TTC549 (cell line): ENCODE measurements around the gene C20orf96.
"Not testable (repeated sequence)": the region's sequence is repeated elsewhere in the genome, so short reads cannot be mapped to it uniquely, and the experiment has no call there.

ENCODE experiments used
- FAIRE-seq: peaks from 2 replicates; lab custom pipeline; 2012; peaks lifted over from hg19 to GRCh38; lab: Jason Lieb, UNC

The C20orf96 gene

GRCh38 chr20:278607-279571 lies 11.7 kb downstream of the C20orf96 start:
- no peak for FAIRE-seq

DNA sequence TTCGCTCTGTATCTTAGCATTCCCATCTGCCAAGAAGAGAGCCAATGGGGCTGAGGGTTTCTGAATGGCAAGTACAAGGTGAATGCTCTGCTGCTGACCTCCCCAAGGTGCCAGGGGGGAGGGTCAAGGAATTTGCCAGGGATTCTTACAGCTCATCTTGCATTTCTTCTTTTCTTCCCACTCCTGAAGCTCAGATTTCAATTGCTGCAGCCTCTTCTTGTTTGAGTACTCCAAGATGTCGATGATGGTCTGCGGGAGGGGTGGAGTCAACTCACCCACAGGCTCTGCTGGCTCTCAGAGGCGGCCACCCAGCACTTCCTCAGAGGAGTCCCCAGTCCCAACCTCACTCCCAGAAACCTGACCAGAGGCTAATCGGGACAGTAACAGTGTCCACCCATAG lies 12.4 kb downstream of the C20orf96 start:
- FAIRE-seq: no peak

DNA sequence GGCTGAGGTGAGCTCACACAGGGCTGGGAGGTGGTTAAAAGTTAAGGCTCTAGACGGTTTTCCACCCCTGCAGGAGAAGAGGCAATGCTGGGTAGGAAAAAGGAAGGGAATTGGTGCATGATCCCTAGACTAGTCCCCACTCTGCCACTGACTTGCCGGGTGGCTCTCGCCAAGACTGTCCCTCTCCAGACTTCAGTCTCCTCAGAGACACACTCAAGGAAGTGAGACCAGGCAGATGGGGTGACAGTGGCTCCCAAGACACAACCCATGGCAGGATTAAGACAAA lies 13.1 kb downstream of the C20orf96 start:
- FAIRE-seq: no peak

- no peak for FAIRE-seq
Measured at GRCh38 chr20:276620-277495, 13.7 kb downstream of the C20orf96 start.

GRCh38 chr20:275791-276190 lies 14.8 kb downstream of the C20orf96 start:
- no peak for FAIRE-seq

GRCh38 chr20:273884-274283 lies 16.7 kb downstream of the C20orf96 start:
- FAIRE-seq: no peak

DNA sequence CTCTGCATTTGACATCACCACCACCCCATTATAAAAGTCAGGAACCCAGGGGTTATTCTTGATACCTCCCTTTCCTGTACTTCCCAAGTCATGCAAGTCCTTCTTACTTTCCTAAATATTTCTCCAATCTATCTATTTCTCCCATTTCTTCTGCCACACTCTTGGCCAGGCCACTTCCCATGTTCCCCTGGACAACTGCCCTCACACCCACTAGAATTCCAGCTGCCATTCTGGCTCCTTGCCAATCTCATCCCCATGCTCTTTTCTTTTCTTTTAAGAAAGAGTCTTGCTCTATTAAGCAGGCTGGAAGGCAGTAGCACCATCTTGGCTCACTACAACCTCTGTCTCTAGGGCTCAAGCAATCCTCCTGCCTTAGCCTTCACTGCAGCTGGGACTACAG lies 17.8 kb downstream of the C20orf96 start:
- FAIRE-seq: no peak

GRCh38 chr20:271528-271927 lies 19.0 kb downstream of the C20orf96 start:
- no peak for FAIRE-seq

DNA sequence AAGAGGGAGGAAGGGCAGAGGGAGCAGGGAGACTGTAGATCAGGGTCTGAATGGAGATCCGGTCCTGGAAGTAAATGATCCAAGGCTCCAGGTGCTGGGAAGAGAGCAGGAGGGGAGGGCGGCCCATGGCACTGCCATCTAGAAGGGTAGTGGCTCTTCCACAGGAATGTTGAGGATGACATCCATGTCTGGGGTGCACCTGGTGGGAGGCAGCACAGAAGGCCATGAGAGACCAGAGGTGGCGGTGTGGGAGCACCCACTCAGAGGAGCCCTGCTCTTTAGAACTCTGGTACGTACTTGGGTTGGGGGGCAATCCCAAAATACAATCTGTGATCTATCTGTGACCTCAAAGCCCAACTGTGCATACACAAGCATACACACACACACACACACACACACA lies 19.5 kb downstream of the C20orf96 start:
- FAIRE-seq: no peak

GRCh38 chr20:270517-270916 lies 20.0 kb downstream of the C20orf96 start:
- FAIRE-seq: no peak

DNA sequence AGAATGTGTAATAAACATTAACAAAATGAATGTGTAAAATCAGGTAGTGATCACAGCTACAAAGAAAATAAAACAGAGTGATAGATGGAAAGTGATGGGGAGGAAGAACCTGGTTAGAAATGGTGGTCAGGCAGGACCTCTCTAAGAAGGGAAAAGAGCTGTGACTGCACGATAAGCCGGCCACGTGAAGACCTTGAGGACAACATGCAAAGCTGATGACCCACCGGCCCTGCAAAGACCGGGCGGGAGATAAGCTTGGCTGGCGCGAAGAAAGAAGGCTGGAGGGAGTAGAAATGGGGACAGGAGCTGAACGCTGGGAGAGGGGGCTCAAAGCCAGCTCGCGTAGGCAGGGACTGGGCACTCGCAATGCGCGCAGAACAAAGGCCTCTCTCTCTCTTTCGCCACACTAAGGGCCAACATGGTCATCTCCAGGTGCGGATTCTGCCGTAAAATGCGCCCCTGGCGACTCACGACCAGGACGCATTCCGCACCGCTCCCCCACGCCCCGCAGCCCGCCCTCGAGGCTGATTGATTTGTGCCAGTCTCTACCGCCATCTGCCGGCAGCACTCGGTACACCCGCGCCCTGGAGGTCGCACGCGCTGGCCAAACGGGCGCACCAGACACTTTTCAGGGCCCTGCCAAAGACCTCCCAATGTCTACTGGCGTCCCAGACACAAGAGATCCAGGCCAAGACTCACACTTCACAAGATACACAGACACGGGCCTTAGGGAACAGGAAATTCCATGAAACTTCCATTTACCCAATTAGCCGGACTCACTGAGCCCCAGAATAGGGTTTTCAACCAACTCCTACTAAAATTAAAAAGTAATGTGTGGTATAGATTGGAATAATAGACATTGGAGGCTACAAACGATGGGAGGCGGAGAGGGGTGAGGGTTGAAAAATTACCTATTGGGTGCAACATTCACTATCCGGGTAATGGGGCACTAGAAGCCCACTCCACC lies 23.7 kb downstream of the C20orf96 start:
- FAIRE-seq: peak; percentile 31

DNA sequence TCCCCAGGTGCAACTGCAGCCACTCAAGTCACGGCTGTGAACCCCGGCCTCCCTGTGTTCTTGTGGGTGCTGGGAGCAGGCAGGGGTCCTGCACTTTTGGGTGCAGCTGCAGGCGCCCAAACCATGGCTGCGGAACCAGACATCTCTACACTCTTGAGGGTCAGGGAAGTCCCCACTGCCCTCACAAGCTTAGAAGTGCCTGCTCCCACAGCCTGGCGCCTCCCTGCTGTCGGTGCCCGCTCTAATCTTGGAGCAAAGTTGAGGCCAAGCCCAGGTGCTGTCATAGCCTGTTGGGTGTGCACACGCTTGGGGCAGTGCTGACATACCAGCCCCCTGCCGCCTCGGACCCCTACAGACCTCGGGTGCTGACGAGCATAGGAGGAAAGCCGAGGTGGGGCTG lies 26.8 kb downstream of the C20orf96 start:
- FAIRE-seq: no peak

GRCh38 chr20:259981-260380 lies 30.6 kb downstream of the C20orf96 start:
- no peak for FAIRE-seq

- no peak for FAIRE-seq
Measured at GRCh38 chr20:258963-259362, 31.6 kb downstream of the C20orf96 start.

- no peak for FAIRE-seq
Measured at GRCh38 chr20:258269-258858, 32.2 kb downstream of the C20orf96 start.

GRCh38 chr20:257419-257818 lies 33.1 kb downstream of the C20orf96 start, which contains the start of gene DEFB132:
Gene DEFB132, plus strand, starts transcription at chr20:257724. Its CDS starts 55 bp downstream, at chr20:257779.
- no peak for FAIRE-seq

- FAIRE-seq: not testable (repeated sequence)
Measured at GRCh38 chr20:253447-253846, 37.1 kb downstream of the C20orf96 start.

- no peak for FAIRE-seq
Measured at GRCh38 chr20:252801-253200, 37.7 kb downstream of the C20orf96 start.

- no peak for FAIRE-seq
Measured at GRCh38 chr20:251354-251753, 39.2 kb downstream of the C20orf96 start.

GRCh38 chr20:242905-243304 lies 47.6 kb downstream of the C20orf96 start:
- no peak for FAIRE-seq

- no peak for FAIRE-seq
Measured at GRCh38 chr20:237929-238328, 52.6 kb downstream of the C20orf96 start.

DNA sequence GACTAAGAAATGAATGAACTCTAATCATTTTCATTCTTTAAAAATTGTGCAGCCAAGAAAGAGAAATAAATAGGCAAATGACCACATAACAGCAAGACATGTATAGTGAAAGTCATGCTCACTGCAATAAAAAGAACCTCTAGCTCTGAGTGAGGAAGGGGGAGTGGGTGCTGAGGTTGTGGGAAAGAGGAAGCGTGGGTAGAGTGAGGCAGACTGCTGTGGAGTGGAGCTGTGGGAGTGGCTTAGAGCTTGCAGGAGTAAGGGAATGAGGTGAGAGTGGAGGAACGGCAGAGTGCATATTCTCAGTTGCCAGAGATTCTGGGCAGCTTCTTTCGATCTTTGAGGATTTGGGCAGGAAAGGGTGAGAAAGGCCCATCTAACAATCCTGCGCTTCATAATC lies 53.1 kb downstream of the C20orf96 start:
- no peak for FAIRE-seq
